ENCODE results near the gene LEF1. TPM values are rescaled to one million over a fixed set of nuclear protein-coding genes. Genes with fewer than 3 reads are reported as not detected.

The LEF1 gene
- total RNA-seq, 1 experiment from 2014 or later: 0.54 TPM

DNA sequence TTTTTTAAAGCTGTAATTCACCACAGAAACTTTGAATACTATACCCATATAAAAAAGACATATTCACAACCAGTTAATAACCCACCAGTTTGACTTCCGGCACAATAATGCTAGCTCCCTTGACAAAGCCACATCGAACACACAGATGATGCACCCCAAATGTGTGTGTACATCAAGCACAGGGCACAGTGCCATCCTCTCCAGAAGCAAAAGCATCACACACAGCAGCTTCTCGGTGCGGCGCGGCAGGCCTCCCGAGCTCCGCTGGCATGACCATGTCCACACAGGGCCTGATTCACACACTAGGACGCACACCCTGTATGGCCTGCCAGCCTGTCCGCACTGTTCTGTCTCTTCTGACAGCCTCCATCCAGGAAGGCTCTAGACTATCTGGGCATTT is 88.0 kb downstream of the LEF1 start:
- intact Hi-C loops (cut with micrococcal nuclease; ENCODE audit: unreplicated experiment) (no loop called here), in situ Hi-C loops (cut with HindIII; ENCODE audit: low pct_unique_long_range_greater_than_20kb, low sequenced_read_pairs) (no loop called here)
- TF ChIP-seq, protein P1, sequence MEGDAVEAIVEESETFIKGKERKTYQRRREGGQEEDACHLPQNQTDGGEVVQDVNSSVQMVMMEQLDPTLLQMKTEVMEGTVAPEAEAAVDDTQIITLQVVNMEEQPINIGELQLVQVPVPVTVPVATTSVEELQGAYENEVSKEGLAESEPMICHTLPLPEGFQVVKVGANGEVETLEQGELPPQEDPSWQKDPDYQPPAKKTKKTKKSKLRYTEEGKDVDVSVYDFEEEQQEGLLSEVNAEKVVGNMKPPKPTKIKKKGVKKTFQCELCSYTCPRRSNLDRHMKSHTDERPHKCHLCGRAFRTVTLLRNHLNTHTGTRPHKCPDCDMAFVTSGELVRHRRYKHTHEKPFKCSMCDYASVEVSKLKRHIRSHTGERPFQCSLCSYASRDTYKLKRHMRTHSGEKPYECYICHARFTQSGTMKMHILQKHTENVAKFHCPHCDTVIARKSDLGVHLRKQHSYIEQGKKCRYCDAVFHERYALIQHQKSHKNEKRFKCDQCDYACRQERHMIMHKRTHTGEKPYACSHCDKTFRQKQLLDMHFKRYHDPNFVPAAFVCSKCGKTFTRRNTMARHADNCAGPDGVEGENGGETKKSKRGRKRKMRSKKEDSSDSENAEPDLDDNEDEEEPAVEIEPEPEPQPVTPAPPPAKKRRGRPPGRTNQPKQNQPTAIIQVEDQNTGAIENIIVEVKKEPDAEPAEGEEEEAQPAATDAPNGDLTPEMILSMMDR (IDR thresholded peaks at IDR 0.05): no peak
- TF ChIP-seq POLR2AphosphoS5 (IDR thresholded peaks at IDR 0.05; ENCODE audit: low read depth, low read length): no peak
- TF ChIP-seq, protein P2, sequence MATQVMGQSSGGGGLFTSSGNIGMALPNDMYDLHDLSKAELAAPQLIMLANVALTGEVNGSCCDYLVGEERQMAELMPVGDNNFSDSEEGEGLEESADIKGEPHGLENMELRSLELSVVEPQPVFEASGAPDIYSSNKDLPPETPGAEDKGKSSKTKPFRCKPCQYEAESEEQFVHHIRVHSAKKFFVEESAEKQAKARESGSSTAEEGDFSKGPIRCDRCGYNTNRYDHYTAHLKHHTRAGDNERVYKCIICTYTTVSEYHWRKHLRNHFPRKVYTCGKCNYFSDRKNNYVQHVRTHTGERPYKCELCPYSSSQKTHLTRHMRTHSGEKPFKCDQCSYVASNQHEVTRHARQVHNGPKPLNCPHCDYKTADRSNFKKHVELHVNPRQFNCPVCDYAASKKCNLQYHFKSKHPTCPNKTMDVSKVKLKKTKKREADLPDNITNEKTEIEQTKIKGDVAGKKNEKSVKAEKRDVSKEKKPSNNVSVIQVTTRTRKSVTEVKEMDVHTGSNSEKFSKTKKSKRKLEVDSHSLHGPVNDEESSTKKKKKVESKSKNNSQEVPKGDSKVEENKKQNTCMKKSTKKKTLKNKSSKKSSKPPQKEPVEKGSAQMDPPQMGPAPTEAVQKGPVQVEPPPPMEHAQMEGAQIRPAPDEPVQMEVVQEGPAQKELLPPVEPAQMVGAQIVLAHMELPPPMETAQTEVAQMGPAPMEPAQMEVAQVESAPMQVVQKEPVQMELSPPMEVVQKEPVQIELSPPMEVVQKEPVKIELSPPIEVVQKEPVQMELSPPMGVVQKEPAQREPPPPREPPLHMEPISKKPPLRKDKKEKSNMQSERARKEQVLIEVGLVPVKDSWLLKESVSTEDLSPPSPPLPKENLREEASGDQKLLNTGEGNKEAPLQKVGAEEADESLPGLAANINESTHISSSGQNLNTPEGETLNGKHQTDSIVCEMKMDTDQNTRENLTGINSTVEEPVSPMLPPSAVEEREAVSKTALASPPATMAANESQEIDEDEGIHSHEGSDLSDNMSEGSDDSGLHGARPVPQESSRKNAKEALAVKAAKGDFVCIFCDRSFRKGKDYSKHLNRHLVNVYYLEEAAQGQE (IDR thresholded peaks at IDR 0.05; ENCODE audit: insufficient read depth in 1 of 2, low read depth in 2 of 2, low read length in 1 of 2): no peak
- no peak for TF ChIP-seq TCF7L2 (IDR thresholded peaks at IDR 0.05; ENCODE audit: low read depth, low read length)
- no peak for TF ChIP-seq SIN3A (IDR thresholded peaks at IDR 0.05; ENCODE audit: borderline replicate concordance, insufficient read depth, low read depth, low read length)
- H3K27ac ChIP-seq (ENCODE audit: low read length): no peak overlapping the region
- ChIA-PET CTCF (no interaction called here), POLR2A (no interaction called here)
- H3K36me3 ChIP-seq (ENCODE audit: control insufficient read depth, insufficient read depth, low read length): no peaks in the 10 kb centered on the region
- no peak for ATAC-seq
- H3K27me3 ChIP-seq (ENCODE audit: control insufficient read depth, insufficient read depth, low read length): no peaks in the 10 kb centered on the region
- DNase-seq (ENCODE audit: low read depth, low spot score): no peak
- BruUV-seq (replicated peaks): no TSS peak
- H3K4me1 ChIP-seq (ENCODE audit: control insufficient read depth, insufficient read depth, low read length): no peaks in the 10 kb centered on the region
- H3K4me3 ChIP-seq (ENCODE audit: low read depth in 2 of 2, low read length in 2 of 2): no peak overlapping the region
- no peaks in the 10 kb centered on the region for H3K9me3 ChIP-seq (ENCODE audit: control insufficient read depth, insufficient read depth, low read depth, low read length)

DNA sequence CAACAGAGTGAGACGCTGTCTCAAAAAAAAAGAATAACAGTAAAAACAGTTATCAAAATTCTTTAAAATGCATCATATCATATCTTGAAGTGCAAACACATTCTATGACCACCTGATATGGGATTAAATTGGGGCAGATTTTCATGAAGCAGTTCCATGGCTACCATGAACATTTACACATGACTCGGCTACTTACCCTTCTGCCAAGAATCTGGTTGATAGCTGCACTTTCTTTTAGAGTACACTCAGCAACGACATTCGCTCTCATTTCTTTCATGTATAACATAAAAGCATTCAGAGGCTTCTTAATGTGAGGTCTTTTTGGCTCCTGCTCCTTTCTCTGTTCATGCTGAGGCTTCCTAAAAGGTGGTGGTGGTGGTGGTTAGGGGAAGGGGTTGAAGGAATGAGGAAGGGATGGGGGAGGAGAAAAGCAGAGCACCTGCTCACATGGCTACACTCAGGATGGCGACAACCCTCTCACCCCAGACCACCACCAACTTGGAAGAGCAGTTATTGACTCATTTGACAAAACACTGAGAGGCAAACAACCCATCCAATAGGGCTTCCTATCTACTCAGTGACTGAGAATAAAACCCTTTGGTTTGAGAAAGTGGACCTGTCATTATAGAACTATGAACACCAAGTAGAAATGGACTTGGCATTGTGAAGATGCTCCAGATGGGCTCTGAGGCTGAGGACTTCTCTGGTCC is 90.6 kb downstream of the LEF1 start:
- Histone ChIP-seq H3K9me3 (ENCODE audit: control insufficient read depth, insufficient read depth, low read depth, low read length) (no peaks in the 10 kb centered on the region), H3K27ac (ENCODE audit: low read length) (no peak overlapping the region), H3K4me1 (ENCODE audit: control insufficient read depth, insufficient read depth, low read length) (no peaks in the 10 kb centered on the region), H3K36me3 (ENCODE audit: control insufficient read depth, insufficient read depth, low read length) (no peaks in the 10 kb centered on the region), H3K4me3 (ENCODE audit: low read depth in 2 of 2, low read length in 2 of 2) (no peak overlapping the region), H3K27me3 (ENCODE audit: control insufficient read depth, insufficient read depth, low read length) (no peaks in the 10 kb centered on the region)
- DNase-seq (ENCODE audit: low read depth, low spot score) (no peak), ATAC-seq (no peak)
- in situ Hi-C loops (cut with HindIII; ENCODE audit: low pct_unique_long_range_greater_than_20kb, low sequenced_read_pairs) (no loop called here), intact Hi-C loops (cut with micrococcal nuclease; ENCODE audit: unreplicated experiment) (no loop called here)
- ChIA-PET POLR2A (interaction anchor here (0.5 kb wide), 2 partner anchors 130 to 777 kb away, joined by 3 to 6 read pairs; no protein-coding TSS in a partner anchor), CTCF (no interaction called here)
- BruUV-seq (replicated peaks): no TSS peak
- TF ChIP-seq, protein P1 (IDR thresholded peaks at IDR 0.05): no peak
- TF ChIP-seq, protein P2 (IDR thresholded peaks at IDR 0.05; ENCODE audit: insufficient read depth in 1 of 2, low read depth in 2 of 2, low read length in 1 of 2): no peak
- no peak for TF ChIP-seq POLR2AphosphoS5 (IDR thresholded peaks at IDR 0.05; ENCODE audit: low read depth, low read length)
- no peak for TF ChIP-seq SIN3A (IDR thresholded peaks at IDR 0.05; ENCODE audit: borderline replicate concordance, insufficient read depth, low read depth, low read length)
- no peak for TF ChIP-seq TCF7L2 (IDR thresholded peaks at IDR 0.05; ENCODE audit: low read depth, low read length)
